Muscle layer of duodenum (tissue), 2 donors: ENCODE results near the gene FREM2.

ENCODE experiments used
- H3K27ac ChIP-seq: one replicate; pipeline ENCODE4 v1.7.0; 2013; ENCODE audit warnings: mild to moderate bottlenecking, low read length
- H3K27me3 ChIP-seq: one replicate; pipeline ENCODE4 v1.7.0; 2013; ENCODE audit warnings: low read depth, mild to moderate bottlenecking, control low read depth, low read length
- H3K36me3 ChIP-seq, 2 donors: one replicate each; pipeline ENCODE4 v1.7.0; 2013; ENCODE audit warnings: low read length in 2 of 2, control low read depth in 1 of 2, mild to moderate bottlenecking in 1 of 2; ENCODE audit not compliant: insufficient read depth in 2 of 2, control insufficient read depth in 1 of 2
- H3K4me1 ChIP-seq, 2 donors: one replicate each; pipeline ENCODE4 v1.7.0; 2013; ENCODE audit warnings: low read length in 2 of 2, mild to moderate bottlenecking in 2 of 2, control low read depth in 1 of 2, moderate library complexity in 1 of 2; ENCODE audit not compliant: insufficient read depth in 2 of 2, control insufficient read depth in 1 of 2
- H3K4me3 ChIP-seq, 2 donors: one replicate each; pipeline ENCODE4 v1.7.0; 2013; ENCODE audit warnings: low read length in 2 of 2, low read depth in 1 of 2, mild to moderate bottlenecking in 1 of 2
- H3K9me3 ChIP-seq, 2 donors: one replicate each; pipeline ENCODE4 v1.7.0; 2013; ENCODE audit warnings: low read length in 2 of 2, control low read depth in 1 of 2, mild to moderate bottlenecking in 1 of 2; ENCODE audit not compliant: control insufficient read depth in 1 of 2
- donor health status: healthy.

The FREM2 gene

GRCh38 chr13:38905081-38905480 is 218.2 kb downstream of the FREM2 start:
- Histone ChIP-seq H3K27me3 (no peaks in the 10 kb centered on the region), H3K36me3 (no peaks in the 10 kb centered on the region), H3K4me1 (no peaks in the 10 kb centered on the region), H3K27ac (no peak overlapping the region), H3K9me3 (no peaks in the 10 kb centered on the region), H3K4me3 (no peak overlapping the region)

GRCh38 chr13:38905861-38906260 is 219.0 kb downstream of the FREM2 start:
- H3K27me3 ChIP-seq: no peaks in the 10 kb centered on the region
- no peaks in the 10 kb centered on the region for H3K36me3 ChIP-seq
- H3K9me3 ChIP-seq: no peaks in the 10 kb centered on the region
- no peaks in the 10 kb centered on the region for H3K4me1 ChIP-seq
- no peak overlapping the region for H3K27ac ChIP-seq
- no peak overlapping the region for H3K4me3 ChIP-seq

GRCh38 chr13:38908574-38908973 is 221.7 kb downstream of the FREM2 start:
- H3K4me3 ChIP-seq: no peak overlapping the region

DNA sequence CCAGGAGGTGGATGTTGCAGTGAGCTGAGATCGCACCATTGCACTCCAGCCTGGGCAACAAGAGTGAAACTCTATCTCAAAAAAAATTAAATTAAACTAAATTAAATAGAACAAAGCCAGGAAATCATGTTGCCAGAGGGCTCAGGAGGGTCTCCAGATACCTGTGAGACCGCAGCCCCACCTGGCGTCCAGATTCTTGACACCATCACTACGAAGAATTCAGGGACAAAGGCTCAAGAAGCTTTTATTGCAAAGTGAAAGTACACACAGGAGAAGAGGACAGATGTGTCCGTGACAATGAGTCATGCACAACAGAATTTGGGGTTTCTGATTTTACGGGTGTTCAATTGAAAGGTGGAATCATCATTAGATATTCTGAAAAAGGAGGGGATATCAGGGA is 227.2 kb downstream of the FREM2 start:
- H3K9me3 ChIP-seq: no peaks in the 10 kb centered on the region
- H3K4me3 ChIP-seq: no peak overlapping the region
- no peaks in the 10 kb centered on the region for H3K4me1 ChIP-seq
- no peaks in the 10 kb centered on the region for H3K27me3 ChIP-seq
- H3K27ac ChIP-seq: no peak overlapping the region
- H3K36me3 ChIP-seq: no peaks in the 10 kb centered on the region

More at GRCh38 chr13:38908574-38908973, 221.7 kb downstream of the FREM2 start:
- Histone ChIP-seq H3K27ac (no peak overlapping the region), H3K4me1 (no peaks in the 10 kb centered on the region), H3K27me3 (no peaks in the 10 kb centered on the region), H3K9me3 (no peaks in the 10 kb centered on the region), H3K36me3 (no peaks in the 10 kb centered on the region)

DNA sequence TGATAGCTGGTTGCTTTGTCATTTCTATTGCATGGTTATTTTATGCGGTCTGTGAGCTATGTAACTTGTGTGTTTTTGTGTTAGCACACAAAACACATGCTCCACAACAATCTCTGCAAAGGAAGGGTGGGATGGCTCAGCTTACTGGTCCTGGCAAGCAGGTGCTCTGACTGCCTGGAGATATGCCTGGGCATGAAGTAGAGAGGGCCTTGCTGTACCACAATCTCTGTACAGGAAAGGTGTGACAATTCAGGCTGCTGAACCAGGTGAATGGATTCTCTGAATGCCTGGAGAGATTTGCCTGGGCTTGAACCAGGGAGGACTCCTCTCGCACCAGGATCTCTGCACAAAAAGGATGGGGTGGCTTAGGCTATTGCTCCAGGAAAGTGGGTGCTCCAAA is 234.2 kb downstream of the FREM2 start:
- Histone ChIP-seq H3K4me1 (no peaks in the 10 kb centered on the region), H3K27me3 (no peaks in the 10 kb centered on the region), H3K36me3 (no peaks in the 10 kb centered on the region)

GRCh38 chr13:38922170-38922569 is 235.3 kb downstream of the FREM2 start:
- Histone ChIP-seq H3K4me1 (no peaks in the 10 kb centered on the region), H3K27ac (no peak overlapping the region), H3K27me3 (no peaks in the 10 kb centered on the region), H3K9me3 (no peaks in the 10 kb centered on the region), H3K4me3 (no peak overlapping the region), H3K36me3 (no peaks in the 10 kb centered on the region)

More for the DNA sequence above, 234.2 kb downstream of the FREM2 start:
- Histone ChIP-seq H3K27ac (no peak overlapping the region), H3K9me3 (no peaks in the 10 kb centered on the region), H3K4me3 (no peak overlapping the region)

DNA sequence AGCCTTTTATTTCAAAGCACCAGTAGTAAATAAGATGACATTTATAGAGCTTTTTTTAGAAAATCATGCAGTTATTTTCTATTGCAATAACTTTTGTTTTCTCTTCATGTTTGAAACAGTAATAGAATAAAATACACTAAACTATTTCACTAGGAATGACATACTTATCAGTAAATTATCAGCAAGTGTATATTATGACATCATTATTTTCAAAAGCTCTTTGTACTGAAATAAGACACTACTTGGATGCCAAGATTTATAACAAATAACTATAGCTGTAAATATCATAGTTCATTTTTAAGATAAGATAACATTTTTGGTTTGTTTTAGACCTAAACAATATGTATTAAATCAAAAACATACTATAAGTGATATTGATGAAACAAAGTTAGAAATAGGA is 246.9 kb downstream of the FREM2 start:
- H3K4me3 ChIP-seq: no peak overlapping the region
- no peaks in the 10 kb centered on the region for H3K36me3 ChIP-seq
- no peaks in the 10 kb centered on the region for H3K4me1 ChIP-seq
- H3K9me3 ChIP-seq: no peaks in the 10 kb centered on the region
- no peaks in the 10 kb centered on the region for H3K27me3 ChIP-seq
- H3K27ac ChIP-seq: no peak overlapping the region
